HL-60/S4 treated with phorbol 12-myristate 13-acetate at 8.2 ng/mL for 4 days and 3 days (cell line): ENCODE results near the gene BPI.

Source experiments
- in situ Hi-C: fragments of 300-500 bp; cut with MboI; formaldehyde crosslinking; loops from 2 replicates; pipeline ENCODE4 v1.15.0; 2022; ENCODE audit warnings: low sequenced_read_pairs

The BPI gene

GRCh38 chr20:38331245-38331644 is 27.3 kb downstream of the BPI start:
- in situ Hi-C loops = loop anchor here (25.0 kb wide), 1 partner anchor 769 kb away; no protein-coding TSS in a partner anchor

DNA sequence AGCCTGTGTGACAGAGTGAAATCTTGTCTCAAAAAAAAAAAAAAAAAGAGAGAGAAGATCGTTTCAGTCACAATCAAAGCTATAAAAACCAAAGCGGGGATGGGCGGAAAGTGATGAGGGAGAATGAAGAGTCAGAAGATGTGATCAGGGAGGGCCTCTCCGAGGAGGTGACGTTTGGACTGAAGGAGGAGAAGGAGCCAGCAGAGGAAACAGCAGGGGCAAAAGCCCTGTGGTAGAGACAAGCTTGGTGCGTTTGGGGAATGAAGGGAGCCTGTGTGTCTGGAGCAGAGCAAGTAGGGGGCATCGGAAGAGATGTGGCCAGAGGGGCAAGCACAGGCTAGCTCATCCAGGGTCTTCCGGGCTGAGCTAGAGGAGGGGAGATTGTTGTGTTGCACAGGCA is 27.9 kb downstream of the BPI start:
- in situ Hi-C loops = loop anchor here (25.0 kb wide), 1 partner anchor 770 kb away; no protein-coding TSS in a partner anchor

GRCh38 chr20:38334016-38334415 is 30.1 kb downstream of the BPI start:
- in situ Hi-C loops = loop anchor here (25.0 kb wide), 1 partner anchor 772 kb away; no protein-coding TSS in a partner anchor

DNA sequence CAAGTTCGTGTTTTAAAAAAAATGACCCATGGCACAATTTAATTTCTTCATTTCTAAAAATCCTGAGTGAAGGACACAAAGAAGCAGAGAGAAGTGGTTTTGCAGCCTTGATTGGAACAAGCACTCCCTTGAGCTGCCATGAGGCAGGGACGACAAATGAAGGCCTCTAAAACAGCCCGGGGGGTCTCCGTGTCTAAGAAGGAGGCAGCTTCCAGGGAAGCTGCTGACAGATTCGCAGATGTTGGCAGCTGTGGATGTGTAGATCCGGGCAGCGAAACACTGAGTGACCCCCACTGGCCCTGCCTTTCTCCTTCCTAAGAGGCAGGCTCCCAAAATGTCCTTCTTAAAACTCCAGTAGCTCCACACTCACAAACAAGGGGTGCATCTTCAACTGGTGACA is 32.8 kb downstream of the BPI start:
- in situ Hi-C loops = loop anchor here (25.0 kb wide), 1 partner anchor 774 kb away; no protein-coding TSS in a partner anchor

- in situ Hi-C loops = loop anchor here (25.0 kb wide), 1 partner anchor 775 kb away; no protein-coding TSS in a partner anchor
Observed at GRCh38 chr20:38337561-38338140, 33.7 kb downstream of the BPI start.

GRCh38 chr20:38338849-38339520 is 35.0 kb downstream of the BPI start:
- in situ Hi-C loops = loop anchor here (25.0 kb wide), 1 partner anchor 777 kb away; no protein-coding TSS in a partner anchor

DNA sequence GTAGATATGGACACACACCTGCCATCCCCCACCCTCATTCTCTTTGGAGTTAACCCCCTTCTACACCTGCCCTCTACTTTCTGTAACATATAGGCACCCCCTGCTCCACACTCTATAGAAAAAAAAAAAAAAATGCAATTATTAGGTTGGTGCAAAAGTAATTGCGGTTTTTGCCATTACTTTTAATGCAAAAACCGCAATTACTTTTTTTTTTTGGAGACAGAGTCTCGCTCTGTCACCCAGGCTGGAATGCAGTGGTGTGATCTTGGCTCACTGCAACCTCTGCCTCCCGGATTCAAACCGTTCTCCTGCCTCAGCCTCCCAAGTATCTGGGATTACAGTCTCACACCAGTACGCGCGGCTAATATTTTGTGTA is 35.6 kb downstream of the BPI start:
- in situ Hi-C loops = loop anchor here (25.0 kb wide), 1 partner anchor 777 kb away; no protein-coding TSS in a partner anchor

DNA sequence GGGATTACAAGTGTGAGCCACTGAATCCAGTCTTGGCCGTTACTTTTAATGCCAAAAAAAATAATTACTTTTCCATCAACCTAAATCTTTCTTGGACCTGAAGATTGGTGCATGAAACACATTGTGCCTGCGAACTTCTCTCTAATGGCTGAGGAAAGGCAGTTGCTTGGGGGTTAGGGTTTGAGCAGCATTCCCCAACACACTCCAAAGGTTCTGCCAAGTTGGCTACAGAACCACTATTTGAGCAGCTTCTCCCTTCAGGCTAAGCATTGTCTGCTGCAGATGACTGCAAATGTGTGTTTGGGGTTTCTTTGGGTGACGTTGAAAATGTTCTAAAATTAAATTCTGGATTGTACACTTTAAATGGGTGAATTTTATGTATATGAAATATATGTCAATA is 36.0 kb downstream of the BPI start:
- in situ Hi-C loops = loop anchor here (25.0 kb wide), 1 partner anchor 778 kb away; no protein-coding TSS in a partner anchor

GRCh38 chr20:38340693-38341092 is 36.7 kb downstream of the BPI start:
- in situ Hi-C loops = loop anchor here (25.0 kb wide), 1 partner anchor 778 kb away; no protein-coding TSS in a partner anchor

DNA sequence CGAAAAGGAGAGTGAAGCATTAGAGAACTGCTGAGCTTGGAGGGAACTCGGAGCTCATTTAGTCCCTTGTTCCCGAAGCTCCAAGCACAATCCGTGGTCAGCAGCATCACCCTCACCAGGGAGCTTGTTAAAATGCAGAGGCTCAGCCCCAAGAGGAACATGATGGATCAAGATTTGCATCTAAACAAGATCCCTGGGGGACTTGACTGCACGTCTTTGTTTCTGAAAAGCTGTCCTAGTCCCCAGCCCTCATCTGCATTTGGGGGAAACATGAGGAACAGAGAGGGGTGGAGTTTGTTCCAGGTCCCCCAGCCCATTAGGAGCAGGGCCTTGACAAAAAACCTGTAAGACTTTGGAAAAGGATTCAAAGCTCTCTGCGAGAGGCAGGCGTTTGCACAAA is 38.3 kb downstream of the BPI start:
- in situ Hi-C loops = loop anchor here (25.0 kb wide), 1 partner anchor 780 kb away; no protein-coding TSS in a partner anchor

- in situ Hi-C loops = loop anchor here (25.0 kb wide), 1 partner anchor 781 kb away; no protein-coding TSS in a partner anchor
Observed at GRCh38 chr20:38342713-38343310, 38.9 kb downstream of the BPI start.

DNA sequence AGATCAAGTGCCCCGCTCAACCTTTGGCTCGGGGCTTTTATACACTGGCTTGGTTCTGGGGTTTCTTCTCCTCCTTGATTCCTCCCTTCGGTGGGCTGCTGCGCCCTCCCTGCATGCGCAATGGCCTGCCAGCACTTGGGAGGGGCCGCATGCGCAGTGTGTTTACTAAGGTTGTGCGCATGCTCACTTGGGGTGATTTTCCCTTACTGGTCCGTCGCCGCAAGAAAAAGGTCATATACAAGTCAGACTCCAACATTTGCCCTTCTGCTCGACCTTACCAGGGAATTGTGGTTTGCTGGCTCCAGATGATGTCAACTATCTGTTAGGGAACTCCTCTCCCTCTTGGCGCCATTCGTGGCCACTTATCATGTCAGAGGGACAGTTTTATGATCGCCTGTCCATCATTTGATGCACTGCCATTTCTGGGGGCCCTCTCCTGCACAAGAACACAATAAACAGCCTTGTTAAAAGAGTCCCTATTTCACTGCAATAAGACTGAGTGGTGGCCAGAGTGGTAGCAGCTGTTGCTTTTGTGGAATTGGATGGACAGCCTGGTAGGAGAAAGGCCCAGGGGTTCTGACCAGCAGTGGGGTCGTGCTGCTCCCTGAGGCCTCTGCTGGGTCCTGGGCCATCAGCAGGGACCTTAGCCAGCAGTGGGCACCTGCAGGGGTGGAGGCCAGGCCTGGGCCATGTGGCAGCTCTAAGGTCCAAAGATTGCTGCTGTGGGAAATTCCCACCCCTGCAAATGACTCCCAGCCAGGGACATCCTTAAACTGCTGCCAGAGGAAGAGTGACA is 39.6 kb downstream of the BPI start:
- in situ Hi-C loops = loop anchor here (25.0 kb wide), 1 partner anchor 781 kb away; no protein-coding TSS in a partner anchor

DNA sequence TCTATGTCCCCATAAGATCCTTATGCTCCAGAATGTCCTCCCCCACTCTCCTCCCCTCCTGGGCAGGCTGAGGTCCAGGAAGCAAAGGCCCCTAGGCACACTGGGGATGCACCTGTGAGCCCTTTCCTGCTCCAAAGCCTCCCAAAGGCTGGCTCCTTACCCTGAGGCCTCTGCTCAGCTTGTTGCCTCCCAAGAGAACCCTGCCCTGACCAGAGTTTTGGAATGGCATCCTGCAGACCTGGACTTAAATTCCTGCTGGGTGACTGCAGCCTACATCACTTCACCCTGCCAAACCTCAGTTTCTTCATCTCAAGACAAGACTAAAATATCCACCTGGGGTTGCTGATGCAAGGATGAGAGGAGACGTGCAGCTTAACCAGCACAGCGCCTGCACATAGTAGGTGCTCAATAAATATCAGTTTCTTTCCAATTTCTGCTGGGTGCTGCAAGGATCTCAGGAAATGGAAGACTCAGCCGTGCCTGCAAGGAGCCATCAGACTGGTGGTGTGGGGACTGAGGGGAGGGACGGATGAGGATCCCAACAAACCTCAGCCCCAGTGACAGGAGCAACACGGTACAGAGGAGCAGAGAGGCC is 40.2 kb downstream of the BPI start:
- in situ Hi-C loops = loop anchor here (25.0 kb wide), 1 partner anchor 782 kb away; no protein-coding TSS in a partner anchor

GRCh38 chr20:38345643-38346042 is 41.7 kb downstream of the BPI start:
- in situ Hi-C loops = loop anchor here (25.0 kb wide), 1 partner anchor 783 kb away; no protein-coding TSS in a partner anchor

DNA sequence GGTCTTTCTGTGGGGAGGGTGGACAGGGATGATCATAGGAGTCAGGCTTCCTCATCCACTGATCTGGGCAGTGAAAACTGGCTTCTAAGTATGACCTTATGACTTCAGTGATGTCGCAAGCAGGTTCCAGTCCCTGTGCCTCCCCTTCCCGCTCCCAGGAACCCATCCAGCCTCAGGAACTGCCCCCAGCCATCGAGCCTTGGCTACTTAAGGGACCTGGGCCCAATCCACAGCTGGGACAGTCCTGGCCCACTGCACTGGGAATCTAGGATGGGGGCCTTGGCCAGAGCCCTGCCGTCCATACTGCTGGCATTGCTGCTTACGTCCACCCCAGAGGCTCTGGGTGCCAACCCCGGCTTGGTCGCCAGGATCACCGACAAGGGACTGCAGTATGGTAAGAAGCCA is 42.3 kb downstream of the BPI start, which contains the start of gene LBP:
Gene LBP, plus strand, starts transcription at position 236 of the 405 bp plus-strand sequence. Its CDS starts 35 bp downstream, at position 271.
- in situ Hi-C loops = loop anchor here (25.0 kb wide), 1 partner anchor 784 kb away; no protein-coding TSS in a partner anchor

GRCh38 chr20:38346741-38347140 is 42.8 kb downstream of the BPI start:
- in situ Hi-C loops = loop anchor here (25.0 kb wide), 1 partner anchor 784 kb away; no protein-coding TSS in a partner anchor

- in situ Hi-C loops = loop anchor here (25.0 kb wide), 1 partner anchor 788 kb away; no protein-coding TSS in a partner anchor
Observed at GRCh38 chr20:38349856-38350255, 45.9 kb downstream of the BPI start.

DNA sequence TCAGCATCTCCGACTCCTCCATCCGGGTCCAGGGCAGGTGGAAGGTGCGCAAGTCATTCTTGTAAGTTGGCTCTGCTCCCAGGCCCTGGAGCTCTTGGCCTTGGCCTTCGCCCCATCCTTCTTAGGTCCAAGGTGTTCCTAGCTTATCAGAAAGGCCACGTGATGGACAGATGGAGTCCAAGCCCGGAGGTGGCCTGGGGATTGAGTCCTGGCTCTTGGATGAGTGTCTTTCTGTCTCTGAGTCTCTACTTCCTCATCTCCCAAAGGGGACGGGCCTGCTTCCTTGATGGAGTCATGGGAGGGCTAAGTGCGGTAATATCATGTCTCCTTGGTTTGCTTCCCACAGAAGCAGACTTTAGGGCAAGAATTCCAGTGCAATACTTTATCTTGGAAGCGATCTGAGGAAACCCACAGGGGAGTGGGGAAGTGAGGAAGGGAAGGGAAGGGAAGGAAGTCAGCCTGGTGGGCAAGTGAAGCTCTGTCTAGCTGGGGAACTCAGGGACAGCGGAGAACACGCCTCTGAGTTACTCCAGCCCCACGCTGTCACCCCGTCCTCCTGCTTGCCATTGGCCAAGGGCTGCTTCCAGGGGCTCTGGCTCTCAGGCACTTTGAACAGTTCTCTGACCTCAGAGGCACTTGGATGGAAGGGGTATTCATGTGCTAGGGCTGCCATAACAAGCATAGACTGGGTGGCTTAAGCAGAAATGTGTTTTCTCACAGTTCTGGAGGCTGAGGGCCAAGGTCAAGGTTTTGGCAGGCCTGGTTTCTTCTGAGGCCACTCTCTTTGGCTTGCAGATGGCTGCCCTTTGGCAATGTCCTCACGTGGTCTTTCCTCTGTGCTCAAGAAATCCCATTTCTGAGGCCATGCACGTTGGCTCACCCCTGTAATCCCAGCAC is 47.2 kb downstream of the BPI start:
- in situ Hi-C loops = no loop called here

DNA sequence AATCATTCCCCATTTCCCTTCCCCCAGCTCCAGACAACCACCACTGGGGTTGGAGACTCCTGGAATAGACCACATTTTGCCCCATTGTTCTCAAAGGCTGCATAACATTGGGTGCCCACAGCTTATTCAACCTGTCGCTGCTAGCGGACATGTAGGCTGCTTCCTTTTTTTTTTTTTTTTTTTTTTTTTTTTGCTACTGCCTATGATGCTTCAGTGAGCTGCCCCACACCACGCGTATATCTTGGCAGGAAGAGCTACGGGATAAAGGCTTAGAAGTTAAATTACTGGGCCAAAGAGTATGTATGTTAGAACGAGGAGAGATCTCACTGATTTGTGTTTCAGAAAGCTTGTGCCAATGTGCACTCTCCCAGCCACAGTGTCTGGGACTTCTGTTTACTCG is 49.4 kb downstream of the BPI start:
- in situ Hi-C loops = no loop called here
